Right lobe of liver (tissue), 6 donors: ENCODE data around the gene IKZF2. TPM values are rescaled to one million over a fixed set of nuclear protein-coding genes. Genes with fewer than 3 reads are reported as not detected.
A peak's percentile ranks its signal among the peaks of the same experiment; 100 is the strongest.

Source experiments
- ATAC-seq, 4 donors: fragments of 200-7000 bp; cut with Tn5 transposase; one replicate each; pipeline ENCODE4 v1.9.1; 2020; ENCODE audit warnings: mild to moderate bottlenecking in 4 of 4, moderate library complexity in 4 of 4
- DNase-seq, 3 donors: peaks; one replicate each; pipeline ENCODE4 v3.0.0-alpha.2; 2020
- H3K27ac ChIP-seq, 3 donors: fragments of 200-600 bp; one replicate each; pipeline ENCODE4 v1.8.0; 2022
- H3K27me3 ChIP-seq, 2 donors: fragments of 200-600 bp; one replicate each; pipeline ENCODE4 v1.8.0; 2022
- H3K36me3 ChIP-seq, 4 donors: fragments of 200-600 bp; sonication (generic) in 1 of 4; one replicate each; pipeline versions ENCODE4 v1.5.1 to v1.8.0; 2017 to 2022; ENCODE audit warnings: control low read depth in 1 of 4
- H3K4me1 ChIP-seq, 4 donors: fragments of 200-600 bp; sonication (generic) in 1 of 4; one replicate each; pipeline versions ENCODE4 v1.5.1 to v1.8.0; 2017 to 2022; ENCODE audit warnings: control low read depth in 1 of 4
- H3K4me3 ChIP-seq, 3 donors: fragments of 200-600 bp; one replicate each; pipeline ENCODE4 v1.8.0; 2022
- H3K9me3 ChIP-seq, 4 donors: fragments of 200-600 bp; sonication (generic) in 1 of 4; one replicate each; pipeline versions ENCODE4 v1.5.1 to v1.8.0; 2017 to 2022; ENCODE audit warnings: control low read depth in 1 of 4
- CTCF ChIP-seq, 4 donors: fragments of 200-600 bp in 3 of 4; fragments of 450-650 bp in 1 of 4; IDR thresholded peaks; one replicate each; pipeline versions ENCODE4 v1.5.1 to v1.8.0; 2016 to 2022; ENCODE audit warnings: antibody characterized with exemption in 4 of 4, mild to moderate bottlenecking in 2 of 4
- POLR2A ChIP-seq: fragments of 450-650 bp; IDR thresholded peaks from one replicate; pipeline ENCODE4 v1.6.1; 2017; ENCODE audit warnings: antibody characterized with exemption, mild to moderate bottlenecking
- WGBS: methylation state at CpG from one replicate; pipeline ENCODE4 v1.1.6; 2018; ENCODE audit warnings: low coverage, low lambda C conversion rate; ENCODE audit not compliant: insufficient coverage; ENCODE audit errors: missing lambda C conversion rate; 5-methylcytosine and 5-hydroxymethylcytosine counted together
- intact Hi-C, 2 donors: fragments of 100-400 bp; cut with DNase I; formaldehyde crosslinking; loops; one replicate each; pipeline versions ENCODE4 v1.11.2 to v1.14.1; 2022
- total RNA-seq, 6 experiments: library from RNA; depleted of rRNA in 2 of 6; stranded (reverse); fragments of >200 nt in 2 of 6; fragmentation: NEBNext Ultra II Directional in 3 of 6; extraction: Animal tissue kit (Norgen Biotek cat#: 25700) in 3 of 6; gene quantifications; one replicate each; pipeline versions ENCODE4 v1.1.0 to v1.2.4, GENCODE V29; 2016 to 2023
- donor health status: DM: no; HTN: yes; CAD: no.
- donor health status: DM: no; HTN: no; CAD: no.
- donor health status: DM: no; HTN: no; CAD: no.
- donor health status: DM: no; HTN: yes; CAD: no.
- donor health status: DM: no; HTN: yes; CAD: no.

IKZF2 gene
- total RNA-seq, 6 experiments from 2014 or later = 1.1 to 4.1 (median 1.9) TPM

GRCh38 chr2:213078686-213079085, 72.7 kb downstream of the IKZF2 start:
- Histone ChIP-seq H3K9me3 (no peaks in the 10 kb centered on the region), H3K4me1 (no peaks in the 10 kb centered on the region), H3K36me3 (no peaks in the 10 kb centered on the region), H3K27me3 (no peaks in the 10 kb centered on the region), H3K27ac (no peak overlapping the region), H3K4me3 (no peak overlapping the region)
- DNase-seq = no peak
- WGBS = 88% methylated on average over 1 of the region's 1 CpG
- TF ChIP-seq POLR2A = no peak
- TF ChIP-seq CTCF (IDR thresholded peaks at IDR 0.05) = no peak
- ATAC-seq = no peak
- intact Hi-C loops = no loop called here

- intact Hi-C loops = no loop called here
- 70% methylated on average over 1 of the region's 1 CpG for WGBS
These were observed 81.9 kb downstream of the IKZF2 start for GRCh38 chr2:213069531-213069930.

GRCh38 chr2:213068676-213069359, 82.6 kb downstream of the IKZF2 start:
- intact Hi-C loops = no loop called here
- WGBS = 94% methylated on average over 2 of the region's 2 CpGs
- no peak overlapping the region for H3K27ac ChIP-seq
- no peaks in the 10 kb centered on the region for H3K9me3 ChIP-seq
- H3K4me3 ChIP-seq = no peak overlapping the region
- no peaks in the 10 kb centered on the region for H3K36me3 ChIP-seq
- no peaks in the 10 kb centered on the region for H3K27me3 ChIP-seq
- peaks cover 0 to 8% (median 0%) of the 10 kb centered on the region in 4 donors for H3K4me1 ChIP-seq
- TF ChIP-seq CTCF (IDR thresholded peaks at IDR 0.05) (no peak), POLR2A (no peak)
- DNase-seq (no peak), ATAC-seq (no peak)

More at GRCh38 chr2:213069531-213069930, 81.9 kb downstream of the IKZF2 start:
- H3K4me1 ChIP-seq = peaks cover 0 to 8% (median 0%) of the 10 kb centered on the region in 4 donors
- H3K27ac ChIP-seq = no peak overlapping the region
- no peaks in the 10 kb centered on the region for H3K9me3 ChIP-seq
- ATAC-seq = no peak
- TF ChIP-seq CTCF (IDR thresholded peaks at IDR 0.05) (no peak), POLR2A (no peak)
- DNase-seq = no peak
- H3K4me3 ChIP-seq = no peak overlapping the region
- H3K36me3 ChIP-seq = no peaks in the 10 kb centered on the region
- no peaks in the 10 kb centered on the region for H3K27me3 ChIP-seq

- Histone ChIP-seq H3K4me3 (no peak overlapping the region), H3K36me3 (no peaks in the 10 kb centered on the region), H3K4me1 (peaks cover 0 to 8% (median 0%) of the 10 kb centered on the region in 4 donors), H3K9me3 (no peaks in the 10 kb centered on the region), H3K27me3 (no peaks in the 10 kb centered on the region), H3K27ac (no peak overlapping the region)
- no peak for ATAC-seq
- intact Hi-C loops = no loop called here
- no peak for DNase-seq
- TF ChIP-seq POLR2A (no peak), CTCF (IDR thresholded peaks at IDR 0.05) (no peak)
These were observed 83.5 kb downstream of the IKZF2 start for GRCh38 chr2:213067888-213068287.

GRCh38 chr2:213066443-213066743, 85.0 kb downstream of the IKZF2 start:
- H3K4me1 ChIP-seq = peaks cover 0 to 8% (median 0%) of the 10 kb centered on the region in 4 donors
- 0% methylated on average over 1 of the region's 1 CpG for WGBS
- H3K27me3 ChIP-seq = no peaks in the 10 kb centered on the region
- TF ChIP-seq CTCF (IDR thresholded peaks at IDR 0.05) (no peak), POLR2A (no peak)
- H3K9me3 ChIP-seq = no peaks in the 10 kb centered on the region
- H3K36me3 ChIP-seq = no peaks in the 10 kb centered on the region
- intact Hi-C loops = no loop called here
- ATAC-seq (no peak), DNase-seq (no peak)
- no peak overlapping the region for H3K27ac ChIP-seq
- H3K4me3 ChIP-seq = peak overlapping the region in 1 of 3 donors; percentile 21
